ENCODE results near the gene ZNF718.
"Not testable (repeated sequence)": the region's sequence is repeated elsewhere in the genome, so short reads cannot be mapped to it uniquely, and the experiment has no call there.

ZNF718 gene

DNA sequence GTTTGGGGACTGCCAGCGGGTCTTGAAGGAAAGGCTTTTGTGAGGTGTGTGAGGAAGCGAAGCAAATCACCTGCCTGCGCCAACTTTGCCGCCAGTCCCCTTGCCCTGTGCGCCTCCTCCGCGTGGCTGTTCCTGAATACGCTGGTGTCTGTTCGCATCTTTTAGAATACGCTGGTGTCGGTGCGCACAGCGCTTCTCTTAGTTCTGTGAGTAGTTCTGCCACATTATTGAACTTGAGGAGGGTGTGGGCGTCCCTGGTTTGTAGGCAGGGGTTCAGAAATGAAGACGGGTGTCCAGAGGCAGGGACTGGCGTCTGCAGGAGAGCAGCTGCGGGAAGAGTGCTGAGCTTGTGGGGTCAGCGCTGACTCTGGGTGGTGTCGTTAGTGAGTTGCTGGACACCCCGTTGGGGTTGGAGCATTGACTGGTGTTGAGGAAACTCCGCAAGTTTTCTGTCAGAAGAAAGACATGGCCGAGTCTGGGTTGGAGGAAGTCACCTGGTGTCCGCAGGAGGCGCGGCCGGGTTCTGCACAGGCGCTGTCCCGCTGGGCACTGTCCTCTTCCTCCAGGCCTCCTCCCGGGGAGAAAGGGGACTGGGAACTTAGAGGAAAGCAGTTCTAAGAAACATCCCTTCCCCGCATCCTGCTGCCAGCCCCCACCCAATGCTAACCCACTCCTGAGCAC, 930 bp downstream of the ZNF718 start:
- H3K4me1 Mint-ChIP-seq: peaks cover 39% of the 10 kb centered on the region
- DNase-seq (ENCODE audit: low spot score in 2 of 2) (peak in 1 of 2 donors; percentile 52), ATAC-seq (peak; percentile 24)
- peak overlapping the region; percentile 99 for H3K27ac Mint-ChIP-seq
- peak overlapping the region; percentile 99 for H3K4me3 Mint-ChIP-seq
- peaks cover 31% of the 10 kb centered on the region for H3K36me3 Mint-ChIP-seq
- peaks cover 9% of the 10 kb centered on the region for H3K9me3 Mint-ChIP-seq

DNA sequence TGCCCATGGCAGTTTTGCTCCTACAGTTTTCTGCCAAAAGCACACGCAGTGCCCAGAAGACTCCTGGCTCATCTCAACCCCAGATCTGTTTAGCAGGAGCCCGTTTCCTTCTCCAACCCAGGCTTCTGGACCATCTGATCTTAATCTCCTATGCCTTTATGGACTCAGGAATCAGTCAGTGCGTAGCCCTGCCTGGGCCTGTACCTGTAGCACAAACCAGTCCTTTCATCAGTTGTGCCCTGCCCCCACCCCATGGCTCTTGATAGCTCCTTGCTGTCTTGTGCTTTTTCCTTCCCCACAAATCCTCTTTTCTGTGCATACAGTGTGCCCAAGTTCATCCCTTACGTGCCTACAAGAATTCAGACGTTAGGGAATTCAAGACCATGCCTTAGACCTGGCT, 1.5 kb downstream of the ZNF718 start:
- Mint-ChIP-seq H3K36me3 (peaks cover 31% of the 10 kb centered on the region), H3K9me3 (peaks cover 7% of the 10 kb centered on the region), H3K4me3 (peak overlapping the region; percentile 99), H3K27ac (peak overlapping the region; percentile 99), H3K4me1 (peaks cover 35% of the 10 kb centered on the region)
- ATAC-seq (no peak), DNase-seq (ENCODE audit: low spot score in 2 of 2) (no peak)

DNA sequence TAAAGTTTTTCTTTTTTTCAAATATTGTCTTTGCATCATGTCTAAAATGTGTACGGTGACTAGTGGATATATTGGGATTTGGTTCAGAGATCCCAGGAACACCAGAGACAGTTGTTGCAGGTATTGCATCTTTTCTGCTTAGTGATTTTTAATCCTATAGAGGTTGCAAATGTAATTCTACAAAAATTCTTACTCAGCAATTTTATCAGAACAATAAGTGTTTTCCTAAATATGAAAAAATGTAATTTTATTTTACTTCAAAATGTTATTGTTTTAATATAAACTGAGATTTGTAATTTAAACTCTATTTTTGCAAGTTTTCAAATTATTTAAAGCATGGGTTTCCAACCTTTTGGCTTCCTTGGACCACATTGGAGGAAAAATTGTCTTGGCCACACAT, 8.2 kb downstream of the ZNF718 start:
- ATAC-seq: no peak
- Mint-ChIP-seq H3K36me3 (peaks cover 45% of the 10 kb centered on the region), H3K4me3 (no peak overlapping the region), H3K9me3 (peaks cover 4% of the 10 kb centered on the region), H3K27ac (no peak overlapping the region), H3K4me1 (peaks cover 5% of the 10 kb centered on the region)
- no peak for DNase-seq (ENCODE audit: low spot score in 2 of 2)

DNA sequence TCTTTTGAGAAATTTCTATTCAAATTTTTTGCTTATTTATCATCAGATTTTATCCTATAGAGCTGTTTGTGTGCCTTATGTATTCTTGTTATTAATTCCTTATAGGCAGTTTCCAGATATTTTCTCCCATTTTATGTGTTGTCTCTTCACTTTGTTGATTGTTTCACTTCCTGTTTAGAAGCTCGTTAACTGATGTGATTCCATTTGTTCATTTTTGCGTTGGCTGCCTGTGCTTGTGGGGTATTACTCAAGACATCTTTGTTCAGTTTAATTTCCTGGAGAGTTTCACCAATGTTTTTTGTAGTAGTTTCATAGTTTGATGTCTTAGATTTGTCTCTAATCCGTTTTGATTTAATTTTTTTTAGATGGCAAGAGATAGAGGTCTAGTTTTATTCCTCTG, 14.6 kb downstream of the ZNF718 start:
- Mint-ChIP-seq H3K36me3 (peaks cover 73% of the 10 kb centered on the region), H3K4me3 (no peak overlapping the region), H3K27ac (no peak overlapping the region), H3K4me1 (peaks cover 19% of the 10 kb centered on the region), H3K9me3 (peaks cover 29% of the 10 kb centered on the region)
- no peak for DNase-seq (ENCODE audit: low spot score in 2 of 2)
- no peak for ATAC-seq

DNA sequence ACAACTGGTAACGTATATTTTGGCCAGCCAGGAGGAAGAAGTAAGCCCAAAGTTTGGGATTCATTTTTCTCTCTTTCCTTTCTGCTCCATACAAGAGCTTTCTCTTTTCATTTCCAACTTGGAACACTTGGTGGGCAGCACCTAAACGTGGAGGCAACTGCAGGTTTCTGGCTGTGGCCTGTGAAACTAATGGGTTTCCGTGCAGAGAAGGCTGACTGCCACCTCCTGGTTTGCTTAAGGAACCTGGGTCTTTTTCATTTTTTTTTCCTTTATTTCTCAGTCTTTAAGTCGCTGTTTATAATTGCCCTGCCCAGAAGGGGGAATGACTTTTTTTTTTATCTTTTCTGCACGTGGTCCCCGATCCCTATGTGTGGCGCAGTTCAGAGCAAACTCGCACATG, 15.4 kb downstream of the ZNF718 start:
- peaks cover 36% of the 10 kb centered on the region for H3K9me3 Mint-ChIP-seq
- ATAC-seq (no peak), DNase-seq (ENCODE audit: low spot score in 2 of 2) (no peak)
- H3K4me3 Mint-ChIP-seq: no peak overlapping the region
- H3K36me3 Mint-ChIP-seq: peaks cover 66% of the 10 kb centered on the region
- H3K4me1 Mint-ChIP-seq: peaks cover 19% of the 10 kb centered on the region
- no peak overlapping the region for H3K27ac Mint-ChIP-seq

DNA sequence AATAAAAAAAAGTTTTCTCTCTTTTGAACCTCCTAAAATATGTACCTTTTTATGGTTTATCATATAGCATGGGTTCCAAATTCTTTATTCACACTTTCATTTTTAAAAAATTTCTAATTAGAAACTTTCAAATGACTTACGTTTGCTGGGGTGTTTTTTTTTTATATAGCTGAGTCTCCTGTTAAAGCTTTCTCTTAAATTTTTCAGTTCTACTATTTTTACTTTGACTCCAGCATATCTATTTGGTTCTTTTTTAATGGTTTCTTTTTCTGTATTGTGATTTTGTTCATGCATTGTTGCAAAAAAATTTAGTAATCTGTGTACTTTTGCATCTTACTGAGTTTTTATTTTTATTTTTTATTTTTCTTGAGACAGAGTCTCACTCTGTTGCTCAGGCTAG, 22.3 kb downstream of the ZNF718 start:
- Mint-ChIP-seq H3K4me3 (no peak overlapping the region), H3K36me3 (peaks cover 16% of the 10 kb centered on the region), H3K9me3 (peaks cover 26% of the 10 kb centered on the region), H3K27ac (no peak overlapping the region), H3K4me1 (no peaks in the 10 kb centered on the region)
- DNase-seq (ENCODE audit: low spot score in 2 of 2) (no peak), ATAC-seq (no peak)

DNA sequence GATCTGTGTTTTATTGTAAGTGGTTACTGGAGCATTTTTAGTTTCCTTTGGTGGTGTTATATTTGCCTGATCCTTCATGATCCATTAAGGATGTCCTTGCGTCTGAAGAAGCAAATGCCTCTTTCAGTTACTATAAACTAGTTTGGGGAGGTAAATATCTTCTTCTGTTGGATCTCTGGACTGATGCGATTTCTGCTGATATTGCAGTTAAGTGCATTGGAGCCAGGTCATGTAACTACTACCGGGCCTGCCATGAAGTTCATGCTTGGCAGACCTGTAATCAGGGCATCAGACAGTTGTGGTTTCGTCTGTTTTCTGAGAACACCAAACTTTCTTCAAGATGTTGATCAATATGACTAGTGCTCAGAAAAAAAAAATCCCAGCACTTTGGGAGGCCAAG, 22.9 kb downstream of the ZNF718 start:
- Mint-ChIP-seq H3K4me3 (no peak overlapping the region), H3K36me3 (peaks cover 18% of the 10 kb centered on the region)

DNA sequence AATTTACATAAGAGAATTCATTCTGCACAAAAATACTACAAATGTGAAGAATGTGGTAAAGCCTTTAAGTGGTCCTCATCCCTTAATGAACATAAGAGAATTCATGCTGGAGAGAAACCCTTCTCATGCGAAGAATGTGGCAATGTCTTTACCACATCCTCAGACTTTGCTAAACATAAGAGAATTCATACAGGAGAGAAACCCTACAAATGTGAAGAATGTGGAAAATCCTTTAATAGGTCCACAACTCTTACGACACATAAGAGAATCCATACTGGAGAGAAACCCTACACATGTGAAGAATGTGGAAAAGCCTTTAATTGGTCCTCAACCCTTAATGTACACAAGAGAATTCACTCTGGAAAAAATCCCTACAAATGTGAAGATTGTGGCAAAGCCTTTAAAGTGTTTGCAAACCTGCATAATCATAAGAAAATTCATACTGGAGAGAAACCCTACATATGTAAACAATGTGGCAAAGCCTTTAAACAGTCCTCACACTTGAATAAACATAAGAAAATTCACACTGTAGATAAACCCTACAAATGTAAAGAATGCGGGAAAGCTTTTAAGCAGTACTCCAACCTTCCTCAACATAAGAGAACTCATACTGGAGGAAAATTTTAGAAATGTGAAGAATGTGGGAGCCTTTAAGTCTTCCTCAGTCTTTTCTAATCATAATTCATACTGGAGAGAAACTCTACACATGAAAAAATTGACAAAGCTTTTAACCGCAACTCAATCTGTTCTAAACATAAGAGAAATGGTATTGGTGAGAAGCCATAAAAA, 37.4 kb downstream of the ZNF718 start:
- Mint-ChIP-seq H3K4me3 (no peak overlapping the region), H3K27ac (no peak overlapping the region), H3K36me3 (peaks cover 21% of the 10 kb centered on the region), H3K4me1 (no peaks in the 10 kb centered on the region), H3K9me3 (peaks cover 25% of the 10 kb centered on the region)
- ATAC-seq (no peak), DNase-seq (ENCODE audit: low spot score in 2 of 2) (no peak)

More for the DNA sequence above, 22.9 kb downstream of the ZNF718 start:
- Mint-ChIP-seq H3K27ac (no peak overlapping the region), H3K9me3 (peaks cover 27% of the 10 kb centered on the region), H3K4me1 (no peaks in the 10 kb centered on the region)
- DNase-seq (ENCODE audit: low spot score in 2 of 2): no peak
- no peak for ATAC-seq

DNA sequence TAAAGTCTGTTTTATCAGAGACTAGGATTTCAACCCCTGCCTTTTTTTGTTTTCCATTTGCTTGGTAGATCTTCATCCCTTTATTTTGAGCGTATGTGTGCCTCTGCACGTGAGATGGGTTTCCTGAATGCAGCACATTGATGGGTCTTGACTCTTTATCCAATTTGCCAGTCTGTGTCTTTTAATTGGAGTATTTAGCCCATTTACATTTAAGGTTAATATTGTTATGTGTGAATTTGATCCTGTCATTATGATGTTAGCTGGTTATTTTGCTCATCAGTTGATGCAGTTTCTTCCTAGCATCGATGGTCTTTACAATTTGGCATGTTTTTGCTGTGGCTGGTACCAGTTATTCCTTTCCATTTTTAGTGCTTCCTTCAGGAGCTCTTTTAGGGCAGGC, 45.3 kb downstream of the ZNF718 start:
- H3K4me3 Mint-ChIP-seq; H3K4me1 Mint-ChIP-seq; H3K27ac Mint-ChIP-seq; ATAC-seq; DNase-seq (ENCODE audit: low spot score in 2 of 2); H3K36me3 Mint-ChIP-seq: not testable (repeated sequence)
- H3K9me3 Mint-ChIP-seq: peaks cover 23% of the 10 kb centered on the region

DNA sequence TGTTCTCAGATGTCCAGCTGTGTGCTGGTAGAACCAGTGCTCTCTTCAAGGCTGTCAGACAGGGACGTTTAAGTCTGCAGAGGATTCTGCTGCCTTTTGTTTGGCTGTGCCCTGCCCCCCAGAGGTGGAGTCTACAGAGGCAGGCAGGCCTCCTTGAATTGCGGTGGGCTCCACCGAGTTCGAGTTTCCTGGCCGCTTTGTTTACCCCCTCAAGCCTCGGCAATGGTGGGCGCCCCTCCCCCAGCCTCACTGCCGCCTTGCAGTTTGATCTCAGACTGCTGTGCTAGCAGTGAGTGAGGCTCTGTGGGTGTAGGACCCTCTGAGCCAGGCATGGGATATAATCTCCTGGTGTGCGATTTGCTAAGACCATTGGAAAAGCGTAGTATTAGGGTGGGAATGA, 47.0 kb downstream of the ZNF718 start:
- H3K27ac Mint-ChIP-seq; H3K4me3 Mint-ChIP-seq; H3K4me1 Mint-ChIP-seq; ATAC-seq; H3K36me3 Mint-ChIP-seq; DNase-seq (ENCODE audit: low spot score in 2 of 2): not testable (repeated sequence)
- peaks cover 30% of the 10 kb centered on the region for H3K9me3 Mint-ChIP-seq

DNA sequence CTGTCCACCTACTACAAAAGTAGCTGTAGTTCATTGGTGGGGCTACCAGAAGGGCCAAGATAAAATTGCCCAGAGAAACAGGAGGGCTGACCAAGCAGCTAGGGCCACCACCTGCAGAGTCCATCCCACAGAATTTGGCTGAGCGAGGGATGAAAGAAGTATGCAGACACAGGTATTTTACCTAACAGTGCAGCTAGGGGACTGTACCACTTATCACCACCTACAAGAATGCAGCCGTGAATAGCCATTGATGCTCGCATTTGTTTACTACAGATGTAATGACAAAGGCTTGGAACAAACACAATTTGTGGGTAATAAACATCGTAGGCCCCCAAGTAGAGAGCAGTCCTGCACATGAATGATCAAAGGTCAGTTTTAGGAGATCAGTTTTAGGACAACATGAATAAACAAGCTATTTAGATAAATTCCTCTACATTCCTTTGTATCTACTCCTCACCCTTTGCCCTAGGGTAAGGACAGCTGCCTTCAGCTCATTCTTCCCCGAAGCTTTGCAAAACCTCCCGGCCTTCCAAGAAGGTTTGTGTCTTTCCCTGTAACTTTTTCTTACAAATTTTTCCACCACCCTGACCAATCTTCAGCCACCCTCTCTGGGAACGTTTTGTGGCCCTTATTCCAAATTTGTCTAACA, 49.5 kb downstream of the ZNF718 start:
- H3K4me3 Mint-ChIP-seq: no peak overlapping the region
- H3K36me3 Mint-ChIP-seq: peaks cover 5% of the 10 kb centered on the region
- ATAC-seq: no peak
- peaks cover 42% of the 10 kb centered on the region for H3K9me3 Mint-ChIP-seq
- H3K4me1 Mint-ChIP-seq: no peaks in the 10 kb centered on the region
- no peak for DNase-seq (ENCODE audit: low spot score in 2 of 2)
- no peak overlapping the region for H3K27ac Mint-ChIP-seq

DNA sequence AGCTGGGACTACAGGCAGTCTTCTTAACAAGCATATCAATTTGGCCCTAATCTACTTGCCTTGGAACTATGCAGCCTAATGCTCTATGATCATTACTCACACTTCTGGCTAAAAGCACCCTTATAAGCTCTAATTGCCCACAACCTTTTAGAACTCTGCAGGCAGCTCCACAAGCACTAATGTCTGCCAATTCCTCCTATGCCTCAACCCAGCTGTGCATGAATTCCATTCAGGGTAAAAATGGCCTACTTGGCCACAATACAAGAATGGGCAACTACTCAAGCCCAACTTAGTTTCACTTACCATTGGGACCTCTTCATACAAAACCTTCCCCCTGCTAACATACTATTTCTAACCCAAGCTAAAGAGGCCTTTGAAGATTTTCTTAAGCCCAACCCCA, 51.7 kb downstream of the ZNF718 start:
- no peak overlapping the region for H3K27ac Mint-ChIP-seq
- no peak overlapping the region for H3K4me3 Mint-ChIP-seq
- DNase-seq (ENCODE audit: low spot score in 2 of 2) (no peak), ATAC-seq (no peak)
- H3K4me1 Mint-ChIP-seq: no peaks in the 10 kb centered on the region
- no peaks in the 10 kb centered on the region for H3K36me3 Mint-ChIP-seq
- peaks cover 38% of the 10 kb centered on the region for H3K9me3 Mint-ChIP-seq

DNA sequence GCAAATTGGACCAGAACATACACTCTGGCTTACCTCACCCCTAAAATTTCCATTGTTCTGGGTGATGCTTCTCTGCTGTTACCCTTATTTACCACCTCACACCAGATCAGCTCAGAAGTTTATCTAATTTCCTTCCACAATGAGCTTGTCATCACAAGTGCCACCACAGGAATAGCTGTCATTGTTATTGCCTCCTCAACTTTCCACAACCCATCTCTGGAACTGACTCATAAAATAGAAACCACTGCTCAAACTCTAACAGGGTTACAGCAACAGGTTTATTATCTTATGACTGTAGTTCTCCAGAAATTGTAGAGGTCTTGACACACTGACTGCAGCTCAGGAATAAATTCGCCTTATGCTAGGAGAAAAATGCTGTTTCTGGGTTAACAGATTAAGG, 52.7 kb downstream of the ZNF718 start:
- no peak overlapping the region for H3K27ac Mint-ChIP-seq
- no peaks in the 10 kb centered on the region for H3K4me1 Mint-ChIP-seq
- no peak overlapping the region for H3K4me3 Mint-ChIP-seq
- no peak for DNase-seq (ENCODE audit: low spot score in 2 of 2)
- no peaks in the 10 kb centered on the region for H3K36me3 Mint-ChIP-seq
- peaks cover 42% of the 10 kb centered on the region for H3K9me3 Mint-ChIP-seq
- peak; percentile 43 for ATAC-seq

DNA sequence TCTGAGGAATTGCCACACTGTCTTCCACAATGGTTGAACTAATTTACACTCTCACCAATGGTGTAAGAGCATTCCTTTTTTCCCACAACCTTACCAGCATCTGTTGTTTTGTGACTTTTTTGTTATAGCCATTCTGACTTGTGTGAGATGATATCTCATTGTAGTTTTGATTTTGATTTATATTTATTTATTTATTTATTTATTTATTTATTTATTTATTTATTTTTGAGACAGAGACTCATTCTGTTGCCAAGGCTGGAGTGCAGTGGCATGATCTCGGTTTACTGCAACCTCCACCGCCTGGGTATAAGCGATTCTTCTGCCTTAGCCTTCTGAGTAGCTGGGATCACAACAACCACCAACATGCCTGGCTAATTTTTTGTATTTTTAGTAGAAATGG, 57.9 kb downstream of the ZNF718 start:
- not testable (repeated sequence) for H3K4me1 Mint-ChIP-seq; H3K36me3 Mint-ChIP-seq; H3K27ac Mint-ChIP-seq; ATAC-seq; DNase-seq (ENCODE audit: low spot score in 2 of 2); H3K4me3 Mint-ChIP-seq
- H3K9me3 Mint-ChIP-seq: peaks cover 40% of the 10 kb centered on the region

DNA sequence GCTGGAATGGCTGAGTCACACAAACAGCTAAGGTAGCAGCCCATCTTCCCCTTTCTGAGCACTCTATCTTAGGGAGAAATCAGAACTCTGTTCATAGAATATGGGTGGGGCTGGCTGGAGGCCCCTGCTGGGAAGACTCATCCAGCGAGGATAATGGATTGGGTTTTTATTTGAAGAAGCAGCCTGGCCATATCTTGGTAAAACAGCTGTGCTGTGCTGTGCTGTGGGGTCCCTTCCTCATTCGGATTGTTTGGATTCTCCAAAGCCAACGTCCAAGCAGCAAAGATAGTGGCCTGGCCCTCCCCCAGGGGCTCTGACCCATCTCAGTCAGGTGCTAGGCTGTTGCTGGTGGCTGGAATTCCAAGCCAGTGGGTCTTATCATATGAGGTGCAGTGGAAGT, 63.8 kb downstream of the ZNF718 start:
- H3K27ac Mint-ChIP-seq: no peak overlapping the region
- no peak overlapping the region for H3K4me3 Mint-ChIP-seq
- no peaks in the 10 kb centered on the region for H3K4me1 Mint-ChIP-seq
- ATAC-seq (no peak), DNase-seq (ENCODE audit: low spot score in 2 of 2) (no peak)
- H3K36me3 Mint-ChIP-seq: no peaks in the 10 kb centered on the region
- peaks cover 27% of the 10 kb centered on the region for H3K9me3 Mint-ChIP-seq

DNA sequence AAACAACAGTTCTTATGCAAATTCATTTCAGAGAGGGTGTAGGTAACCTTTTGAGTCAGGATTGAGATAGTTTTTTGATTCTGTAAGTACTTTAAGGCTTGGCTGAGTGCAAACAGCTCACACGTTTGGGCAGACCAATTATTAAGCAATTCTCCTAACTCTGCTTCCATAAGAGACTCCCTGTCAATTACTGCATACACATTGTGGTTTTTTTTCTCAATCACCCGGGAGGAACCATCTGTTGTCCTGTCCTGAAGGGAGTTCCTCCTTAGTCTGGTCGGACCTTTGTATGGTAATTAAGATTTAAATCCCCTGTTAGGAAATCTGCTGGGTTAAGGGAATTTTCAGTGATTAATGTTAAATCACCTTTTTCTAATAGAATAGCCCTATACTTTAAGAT, 70.9 kb downstream of the ZNF718 start:
- ATAC-seq, H3K36me3 Mint-ChIP-seq: not testable (repeated sequence)
- peaks cover 26% of the 10 kb centered on the region for H3K9me3 Mint-ChIP-seq

More for the DNA sequence above, 70.9 kb downstream of the ZNF718 start:
- not testable (repeated sequence) for H3K4me1 Mint-ChIP-seq; DNase-seq (ENCODE audit: low spot score in 2 of 2); H3K27ac Mint-ChIP-seq; H3K4me3 Mint-ChIP-seq

All from stimulated activated effector memory CD8-positive, alpha-beta T cell treated with anti-CD3 and anti-CD28 coated beads, Interleukin-12 subunit alpha, Interleukin-12 subunit beta, amount 100 ng/mL, for 72 hours (primary cell).